ENCODE results near the gene KDM2A.

Gene KDM2A

GRCh38 chr11:67288198-67288451 lies 169.1 kb downstream of the KDM2A start:
- no peak for DNase-seq

GRCh38 chr11:67288452-67289225 lies 169.6 kb downstream of the KDM2A start:
- peak; percentile 86 to 92 for DNase-seq

GRCh38 chr11:67289226-67289650 lies 170.2 kb downstream of the KDM2A start, which contains the start of gene ANKRD13D:
Gene ANKRD13D (plus strand): TSS chr11:67289303. CDS start chr11:67289461, 158 bp downstream.
- DNase-seq, result no peak

GRCh38 chr11:67289651-67290479 lies 170.8 kb downstream of the KDM2A start:
- no peak for DNase-seq

GRCh38 chr11:67290801-67291200 lies 171.7 kb downstream of the KDM2A start:
- DNase-seq, result no peak

GRCh38 chr11:67291481-67292381 lies 172.7 kb downstream of the KDM2A start:
- no peak for DNase-seq

- no peak for DNase-seq
These were observed 173.6 kb downstream of the KDM2A start for GRCh38 chr11:67292671-67293070.

GRCh38 chr11:67293090-67293489 lies 174.0 kb downstream of the KDM2A start:
- DNase-seq, result no peak

- DNase-seq, result no peak
These were observed 176.8 kb downstream of the KDM2A start for GRCh38 chr11:67295846-67296245.

- DNase-seq, result no peak
These were observed 179.7 kb downstream of the KDM2A start for GRCh38 chr11:67298786-67299185.

GRCh38 chr11:67299471-67300191 lies 180.6 kb downstream of the KDM2A start:
- DNase-seq, result no peak

GRCh38 chr11:67300256-67300755 lies 181.2 kb downstream of the KDM2A start:
- DNase-seq, result no peak

GRCh38 chr11:67300756-67301312 lies 181.8 kb downstream of the KDM2A start:
- no peak for DNase-seq

- DNase-seq, result no peak
These were observed 182.4 kb downstream of the KDM2A start for GRCh38 chr11:67301313-67301921.

GRCh38 chr11:67301951-67302516 lies 183.0 kb downstream of the KDM2A start:
- no peak for DNase-seq

GRCh38 chr11:67302571-67303131 lies 183.6 kb downstream of the KDM2A start:
- DNase-seq, result no peak

GRCh38 chr11:67303132-67303834 lies 184.2 kb downstream of the KDM2A start, which contains the start of gene SSH3:
Gene SSH3 (plus strand): TSS chr11:67303530. CDS start chr11:67303626, 96 bp downstream.
- DNase-seq, result no peak

GRCh38 chr11:67303835-67304411 lies 184.9 kb downstream of the KDM2A start:
- no peak for DNase-seq

GRCh38 chr11:67304511-67305113 lies 185.5 kb downstream of the KDM2A start:
- DNase-seq, result no peak

Measured in bone marrow (tissue), 2 donors.